ENCODE measurements around the gene REC8. TPM values are rescaled to one million over a fixed set of nuclear protein-coding genes. Genes with fewer than 3 reads are reported as not detected.

REC8 gene
- total RNA-seq, 4 donors from 2014 or later = 2.5 to 17.2 (median 10.2) TPM

DNA sequence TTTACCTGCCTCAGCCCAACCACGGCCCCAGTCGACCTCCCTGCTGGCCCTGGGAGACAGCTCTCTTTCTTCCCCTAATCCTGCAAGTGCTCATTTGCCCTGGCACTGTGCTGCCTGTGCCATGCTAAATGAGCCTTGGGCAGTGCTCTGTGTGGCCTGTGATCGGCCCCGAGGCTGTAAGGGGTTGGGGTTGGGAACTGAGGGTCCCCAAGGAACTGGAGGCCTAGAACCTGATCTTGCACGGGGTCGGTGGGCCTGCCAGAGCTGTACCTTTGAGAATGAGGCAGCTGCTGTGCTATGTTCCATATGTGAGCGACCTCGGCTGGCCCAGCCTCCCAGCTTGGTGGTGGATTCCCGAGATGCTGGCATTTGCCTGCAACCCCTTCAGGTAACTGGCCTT, 21.8 kb upstream of the REC8 start:
- no peaks in the 10 kb centered on the region for H3K27me3 ChIP-seq
- no peak for DNase-seq (ENCODE audit: low spot score in 2 of 2)
- no peak overlapping the region for H3K4me3 ChIP-seq
- H3K4me1 ChIP-seq = peaks cover 31% of the 10 kb centered on the region
- H3K27ac ChIP-seq = no peak overlapping the region
- H3K36me3 ChIP-seq = peaks cover 52% of the 10 kb centered on the region
- WGBS = 91% methylated on average over 5 of the region's 9 CpGs
- H3K9me3 ChIP-seq = no peaks in the 10 kb centered on the region
- TF ChIP-seq EP300 (IDR thresholded peaks at IDR 0.05) (no peak), POLR2A (IDR thresholded peaks at IDR 0.05) (no peak), POLR2AphosphoS5 (IDR thresholded peaks at IDR 0.05) (no peak)
- TF ChIP-seq, protein P1, sequence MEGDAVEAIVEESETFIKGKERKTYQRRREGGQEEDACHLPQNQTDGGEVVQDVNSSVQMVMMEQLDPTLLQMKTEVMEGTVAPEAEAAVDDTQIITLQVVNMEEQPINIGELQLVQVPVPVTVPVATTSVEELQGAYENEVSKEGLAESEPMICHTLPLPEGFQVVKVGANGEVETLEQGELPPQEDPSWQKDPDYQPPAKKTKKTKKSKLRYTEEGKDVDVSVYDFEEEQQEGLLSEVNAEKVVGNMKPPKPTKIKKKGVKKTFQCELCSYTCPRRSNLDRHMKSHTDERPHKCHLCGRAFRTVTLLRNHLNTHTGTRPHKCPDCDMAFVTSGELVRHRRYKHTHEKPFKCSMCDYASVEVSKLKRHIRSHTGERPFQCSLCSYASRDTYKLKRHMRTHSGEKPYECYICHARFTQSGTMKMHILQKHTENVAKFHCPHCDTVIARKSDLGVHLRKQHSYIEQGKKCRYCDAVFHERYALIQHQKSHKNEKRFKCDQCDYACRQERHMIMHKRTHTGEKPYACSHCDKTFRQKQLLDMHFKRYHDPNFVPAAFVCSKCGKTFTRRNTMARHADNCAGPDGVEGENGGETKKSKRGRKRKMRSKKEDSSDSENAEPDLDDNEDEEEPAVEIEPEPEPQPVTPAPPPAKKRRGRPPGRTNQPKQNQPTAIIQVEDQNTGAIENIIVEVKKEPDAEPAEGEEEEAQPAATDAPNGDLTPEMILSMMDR (IDR thresholded peaks at IDR 0.05) = no peak

DNA sequence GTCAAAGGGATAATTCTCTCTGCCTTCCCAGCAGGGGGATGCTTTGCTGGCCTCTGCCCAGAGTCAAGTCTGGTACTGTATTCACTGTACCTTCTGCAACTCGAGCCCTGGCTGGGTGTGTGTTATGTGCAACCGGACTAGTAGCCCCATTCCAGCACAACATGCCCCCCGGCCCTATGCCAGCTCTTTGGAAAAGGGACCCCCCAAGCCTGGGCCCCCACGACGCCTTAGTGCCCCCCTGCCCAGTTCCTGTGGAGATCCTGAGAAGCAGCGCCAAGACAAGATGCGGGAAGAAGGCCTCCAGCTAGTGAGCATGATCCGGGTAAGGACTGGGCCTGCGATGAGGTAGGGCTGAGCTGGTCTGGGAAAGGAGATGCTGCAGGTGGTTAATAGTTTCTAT, 21.3 kb upstream of the REC8 start:
- Histone ChIP-seq H3K27ac (no peak overlapping the region), H3K4me1 (peaks cover 26% of the 10 kb centered on the region), H3K36me3 (peaks cover 58% of the 10 kb centered on the region), H3K9me3 (no peaks in the 10 kb centered on the region), H3K27me3 (no peaks in the 10 kb centered on the region), H3K4me3 (no peak overlapping the region)
- TF ChIP-seq EP300 (IDR thresholded peaks at IDR 0.05) (no peak), POLR2AphosphoS5 (IDR thresholded peaks at IDR 0.05) (no peak), POLR2A (IDR thresholded peaks at IDR 0.05) (no peak)
- TF ChIP-seq, protein P1 (IDR thresholded peaks at IDR 0.05) = no peak
- WGBS = 76% methylated on average over 6 of the region's 9 CpGs
- no peak for DNase-seq (ENCODE audit: low spot score in 2 of 2)

DNA sequence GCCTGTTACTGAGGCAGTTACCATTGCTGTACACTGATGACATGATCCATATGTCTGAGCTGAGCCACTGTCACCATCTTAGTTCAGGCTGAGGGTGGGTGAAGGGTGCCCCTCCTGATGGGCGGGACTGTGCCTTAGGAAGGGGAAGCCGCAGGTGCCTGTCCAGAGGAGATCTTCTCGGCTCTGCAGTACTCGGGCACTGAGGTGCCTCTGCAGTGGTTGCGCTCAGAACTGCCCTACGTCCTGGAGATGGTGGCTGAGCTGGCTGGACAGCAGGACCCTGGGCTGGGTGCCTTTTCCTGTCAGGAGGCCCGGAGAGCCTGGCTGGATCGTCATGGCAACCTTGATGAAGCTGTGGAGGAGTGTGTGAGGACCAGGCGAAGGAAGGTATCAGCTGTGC, 20.9 kb upstream of the REC8 start:
- TF ChIP-seq POLR2AphosphoS5 (IDR thresholded peaks at IDR 0.05) = no peak
- no peak for TF ChIP-seq POLR2A (IDR thresholded peaks at IDR 0.05)
- TF ChIP-seq, protein P1 (IDR thresholded peaks at IDR 0.05) = no peak
- TF ChIP-seq EP300 (IDR thresholded peaks at IDR 0.05) = no peak
- DNase-seq (ENCODE audit: low spot score in 2 of 2) = no peak
- Histone ChIP-seq H3K4me3 (no peak overlapping the region), H3K9me3 (no peaks in the 10 kb centered on the region), H3K27me3 (no peaks in the 10 kb centered on the region), H3K4me1 (peaks cover 21% of the 10 kb centered on the region), H3K27ac (no peak overlapping the region), H3K36me3 (peaks cover 62% of the 10 kb centered on the region)
- 85% methylated on average over 7 of the region's 9 CpGs for WGBS

DNA sequence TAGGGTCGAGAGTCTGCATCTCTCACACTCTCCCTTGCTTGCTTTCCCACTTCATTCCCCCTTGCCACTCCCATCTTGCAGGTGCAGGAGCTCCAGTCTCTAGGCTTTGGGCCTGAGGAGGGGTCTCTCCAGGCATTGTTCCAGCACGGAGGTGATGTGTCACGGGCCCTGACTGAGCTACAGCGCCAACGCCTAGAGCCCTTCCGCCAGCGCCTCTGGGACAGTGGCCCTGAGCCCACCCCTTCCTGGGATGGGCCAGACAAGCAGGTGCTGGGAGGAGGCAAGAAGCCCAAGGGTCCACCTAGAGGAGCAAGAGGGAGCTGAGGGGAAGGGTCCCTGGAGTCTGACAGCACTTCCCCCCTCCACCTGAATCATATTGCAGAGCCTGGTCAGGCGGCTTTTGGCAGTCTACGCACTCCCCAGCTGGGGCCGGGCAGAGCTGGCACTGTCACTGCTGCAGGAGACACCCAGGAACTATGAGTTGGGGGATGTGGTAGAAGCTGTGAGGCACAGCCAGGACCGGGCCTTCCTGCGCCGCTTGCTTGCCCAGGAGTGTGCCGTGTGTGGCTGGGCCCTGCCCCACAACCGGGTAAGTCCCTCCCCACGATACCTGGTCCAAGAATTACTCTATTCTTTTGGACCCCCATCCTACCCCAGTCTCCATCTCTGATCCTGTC, 20.3 kb upstream of the REC8 start:
- H3K4me1 ChIP-seq = peaks cover 19% of the 10 kb centered on the region
- H3K4me3 ChIP-seq = no peak overlapping the region
- no peaks in the 10 kb centered on the region for H3K9me3 ChIP-seq
- no peaks in the 10 kb centered on the region for H3K27me3 ChIP-seq
- TF ChIP-seq POLR2AphosphoS5 (IDR thresholded peaks at IDR 0.05) (no peak), EP300 (IDR thresholded peaks at IDR 0.05) (no peak), POLR2A (IDR thresholded peaks at IDR 0.05) (no peak)
- TF ChIP-seq, protein P1 (IDR thresholded peaks at IDR 0.05) = no peak
- H3K27ac ChIP-seq = no peak overlapping the region
- DNase-seq (ENCODE audit: low spot score in 2 of 2) = no peak
- H3K36me3 ChIP-seq = peaks cover 67% of the 10 kb centered on the region
- WGBS = 94% methylated on average over 16 of the region's 16 CpGs

DNA sequence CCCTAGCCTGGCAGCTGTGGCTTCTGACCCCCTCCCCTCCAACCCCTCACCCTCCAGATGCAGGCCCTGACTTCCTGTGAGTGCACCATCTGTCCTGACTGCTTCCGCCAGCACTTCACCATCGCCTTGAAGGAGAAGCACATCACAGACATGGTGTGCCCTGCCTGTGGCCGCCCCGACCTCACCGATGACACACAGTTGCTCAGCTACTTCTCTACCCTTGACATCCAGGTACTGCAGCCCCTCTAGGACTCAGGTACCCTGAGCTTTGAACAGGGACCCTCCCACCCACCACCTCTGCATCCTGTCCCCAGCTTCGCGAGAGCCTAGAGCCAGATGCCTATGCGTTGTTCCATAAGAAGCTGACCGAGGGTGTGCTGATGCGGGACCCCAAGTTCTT, 16.8 kb upstream of the REC8 start:
- Histone ChIP-seq H3K36me3 (peaks cover 87% of the 10 kb centered on the region), H3K4me1 (peaks cover under 1% of the 10 kb centered on the region)

More for the DNA sequence above, 16.8 kb upstream of the REC8 start:
- H3K9me3 ChIP-seq = no peaks in the 10 kb centered on the region
- WGBS = 99% methylated on average over 7 of the region's 10 CpGs
- no peak overlapping the region for H3K27ac ChIP-seq
- no peaks in the 10 kb centered on the region for H3K27me3 ChIP-seq
- DNase-seq (ENCODE audit: low spot score in 2 of 2) = no peak
- TF ChIP-seq POLR2A (IDR thresholded peaks at IDR 0.05) (no peak), EP300 (IDR thresholded peaks at IDR 0.05) (no peak), POLR2AphosphoS5 (IDR thresholded peaks at IDR 0.05) (no peak)
- TF ChIP-seq, protein P1 (IDR thresholded peaks at IDR 0.05) = no peak
- H3K4me3 ChIP-seq = no peak overlapping the region

Data from suprapubic skin (tissue), 4 donors.